Measurements from ENCODE around the gene MMEL1. TPM values are rescaled to one million over a fixed set of nuclear protein-coding genes. Genes with fewer than 3 reads are reported as not detected.
"Not testable (repeated sequence)": the region's sequence is repeated elsewhere in the genome, so short reads cannot be mapped to it uniquely, and the experiment has no call there.

Gene MMEL1
- total and polyA plus RNA-seq, 11 donors, result 0.30 to 2.6 (median 0.97) TPM; not detected in 5

DNA sequence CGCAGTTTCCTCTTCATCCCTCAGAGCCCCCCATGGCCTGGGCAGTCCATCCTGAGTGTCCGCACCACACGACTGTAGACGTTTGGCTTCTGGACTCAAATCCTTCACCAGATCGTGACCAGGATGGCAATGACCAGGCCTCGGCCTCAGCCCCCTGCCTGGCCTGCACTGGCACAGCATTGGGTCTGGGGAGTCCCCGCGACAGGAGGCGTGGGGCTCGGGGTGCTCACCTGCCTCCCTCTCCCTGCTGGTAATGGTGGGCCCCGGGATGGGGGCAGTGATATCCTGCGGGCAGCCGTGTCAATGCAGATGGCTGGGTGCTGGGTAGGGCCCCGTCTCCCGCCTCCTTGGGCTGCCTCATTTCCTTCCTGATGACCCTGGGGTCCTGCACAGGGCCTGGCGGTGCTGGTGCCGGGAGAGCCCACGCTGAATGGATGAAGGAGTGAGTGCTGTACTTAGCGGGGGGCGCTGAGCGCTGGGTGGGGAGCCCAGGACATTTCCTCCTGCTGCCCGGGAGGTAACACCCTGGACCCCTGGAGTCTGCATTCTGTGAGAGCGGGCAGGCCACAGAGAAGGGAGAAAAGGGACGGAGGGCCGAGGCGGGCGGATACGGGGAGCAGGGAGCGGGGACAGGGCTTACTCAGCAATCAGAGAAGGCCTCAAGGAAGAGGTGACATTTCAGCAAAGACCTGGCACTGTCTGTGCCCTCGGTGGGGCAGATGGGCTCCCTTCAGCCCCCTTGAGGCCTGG is 78.8 kb downstream of the MMEL1 start:
- Histone ChIP-seq H3K4me3 (no peak overlapping the region), H3K27ac (no peak overlapping the region), H3K27me3 (peaks cover 0 to 5% (median 0%) of the 10 kb centered on the region in 9 donors), H3K36me3 (peaks cover 0 to 15% (median 3%) of the 10 kb centered on the region in 9 donors), H3K4me1 (peaks cover 2 to 56% (median 34%) of the 10 kb centered on the region in 12 donors), H3K9me3 (no peaks in the 10 kb centered on the region)
- 74 to 87% (median 82%) methylated on average over 24 to 30 of the region's 30 CpGs for WGBS, 4 donors
- DNase-seq (no peak), ATAC-seq (no peak)
- TF ChIP-seq, protein P1, sequence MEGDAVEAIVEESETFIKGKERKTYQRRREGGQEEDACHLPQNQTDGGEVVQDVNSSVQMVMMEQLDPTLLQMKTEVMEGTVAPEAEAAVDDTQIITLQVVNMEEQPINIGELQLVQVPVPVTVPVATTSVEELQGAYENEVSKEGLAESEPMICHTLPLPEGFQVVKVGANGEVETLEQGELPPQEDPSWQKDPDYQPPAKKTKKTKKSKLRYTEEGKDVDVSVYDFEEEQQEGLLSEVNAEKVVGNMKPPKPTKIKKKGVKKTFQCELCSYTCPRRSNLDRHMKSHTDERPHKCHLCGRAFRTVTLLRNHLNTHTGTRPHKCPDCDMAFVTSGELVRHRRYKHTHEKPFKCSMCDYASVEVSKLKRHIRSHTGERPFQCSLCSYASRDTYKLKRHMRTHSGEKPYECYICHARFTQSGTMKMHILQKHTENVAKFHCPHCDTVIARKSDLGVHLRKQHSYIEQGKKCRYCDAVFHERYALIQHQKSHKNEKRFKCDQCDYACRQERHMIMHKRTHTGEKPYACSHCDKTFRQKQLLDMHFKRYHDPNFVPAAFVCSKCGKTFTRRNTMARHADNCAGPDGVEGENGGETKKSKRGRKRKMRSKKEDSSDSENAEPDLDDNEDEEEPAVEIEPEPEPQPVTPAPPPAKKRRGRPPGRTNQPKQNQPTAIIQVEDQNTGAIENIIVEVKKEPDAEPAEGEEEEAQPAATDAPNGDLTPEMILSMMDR (IDR thresholded peaks at IDR 0.05), result no peak
- TF ChIP-seq POLR2A (IDR thresholded peaks at IDR 0.05), result no peak
- intact Hi-C loops (cut with DNase I), result no loop called here

DNA sequence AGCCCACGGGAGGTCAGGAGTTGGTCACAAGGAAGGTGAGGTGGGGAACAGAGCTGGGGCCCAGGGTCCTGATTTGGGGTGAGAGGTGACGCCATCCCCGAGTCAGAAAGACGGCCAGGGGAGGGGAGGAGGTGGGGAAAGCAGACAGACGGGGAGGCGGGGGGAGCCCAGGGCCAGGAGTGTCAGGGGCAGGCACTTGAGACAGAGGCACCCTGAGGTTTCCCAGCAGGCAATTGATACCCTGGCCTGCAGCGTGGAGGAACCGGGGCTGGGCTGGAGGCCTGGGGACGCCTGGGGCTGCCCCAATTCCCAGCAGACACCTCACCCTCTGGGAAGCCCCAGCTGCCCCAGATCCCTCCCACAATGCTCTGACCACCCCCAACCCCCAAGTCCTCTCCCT is 79.7 kb downstream of the MMEL1 start:
- H3K36me3 ChIP-seq; H3K27me3 ChIP-seq; intact Hi-C loops (cut with DNase I); DNase-seq; H3K4me3 ChIP-seq; H3K27ac ChIP-seq; H3K9me3 ChIP-seq; ATAC-seq: not testable (repeated sequence)
- 62 to 83% (median 71%) methylated on average over 7 to 9 of the region's 9 CpGs for WGBS, 4 donors
- H3K4me1 ChIP-seq, result peaks cover 4 to 55% (median 39%) of the 10 kb centered on the region in 12 donors

DNA sequence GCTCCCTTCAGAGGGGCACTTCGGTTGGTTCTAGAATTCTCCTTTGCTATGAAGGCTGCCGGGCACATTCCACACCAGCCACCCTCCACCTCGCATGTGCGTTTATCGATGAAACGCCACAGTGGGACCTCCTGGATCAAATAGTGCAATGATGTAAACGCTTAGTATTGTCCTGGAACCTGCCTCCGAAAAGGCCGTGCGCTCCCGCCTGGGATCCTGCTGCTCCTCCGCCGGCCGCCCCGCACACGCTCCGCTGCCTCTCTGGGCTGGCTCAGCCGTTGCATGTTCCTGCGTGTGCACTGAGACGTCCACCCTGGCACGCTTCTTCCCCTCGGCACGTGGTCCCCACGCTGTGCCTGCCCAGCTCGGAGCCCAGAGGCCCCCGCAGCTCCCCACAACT is 80.6 kb downstream of the MMEL1 start:
- H3K4me3 ChIP-seq, result peak overlapping the region in 1 of 12 donors; percentile 56
- peak overlapping the region in 8 of 12 donors; percentile 34 to 87 (median 80) for H3K27ac ChIP-seq
- TF ChIP-seq, protein P1 (IDR thresholded peaks at IDR 0.05), result no peak
- TF ChIP-seq POLR2A (IDR thresholded peaks at IDR 0.05), result no peak
- intact Hi-C loops (cut with DNase I), result no loop called here
- DNase-seq (no peak), ATAC-seq (no peak)
- no peaks in the 10 kb centered on the region for H3K9me3 ChIP-seq
- peaks cover 0 to 5% (median 0%) of the 10 kb centered on the region in 9 donors for H3K27me3 ChIP-seq
- H3K36me3 ChIP-seq, result no peaks in the 10 kb centered on the region
- WGBS, 4 donors, result 89 to 91% (median 90%) methylated on average over 23 to 26 of the region's 26 CpGs
- H3K4me1 ChIP-seq, result peaks cover 12 to 55% (median 39%) of the 10 kb centered on the region in 12 donors

DNA sequence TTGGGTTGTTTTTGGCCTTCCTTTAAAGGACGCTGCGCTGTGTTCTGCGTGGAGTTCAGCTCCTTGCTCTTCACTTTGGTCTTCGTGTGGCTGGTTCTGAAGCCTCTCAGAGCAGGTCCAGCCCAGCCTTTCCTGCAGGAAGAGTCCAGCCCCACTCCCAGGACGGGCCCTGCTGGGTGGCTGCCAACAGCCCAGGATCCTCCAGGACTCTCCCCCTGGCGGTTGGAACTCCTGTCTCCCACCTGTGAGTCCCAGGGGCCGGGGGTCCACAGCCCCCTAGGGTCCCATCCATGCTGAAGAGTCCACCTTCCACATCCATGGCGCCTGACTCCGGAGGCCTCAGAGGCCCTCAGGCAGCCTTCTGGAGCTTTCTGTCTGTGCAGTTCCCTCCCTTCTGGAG is 81.3 kb downstream of the MMEL1 start:
- TF ChIP-seq POLR2A (IDR thresholded peaks at IDR 0.05), result peak in 1 of 2 donors; percentile 26
- TF ChIP-seq, protein P1 (IDR thresholded peaks at IDR 0.05), result peak in 9 of 12 donors; percentile 16 to 43 (median 33)
- WGBS, 4 donors, result 57 to 65% (median 62%) methylated on average over 9 of the region's 9 CpGs
- Histone ChIP-seq H3K4me3 (peak overlapping the region in 10 of 12 donors; percentile 29 to 61 (median 51)), H3K4me1 (peaks cover 12 to 55% (median 40%) of the 10 kb centered on the region in 12 donors), H3K27ac (peak overlapping the region; percentile 66 to 87 (median 80))
- H3K9me3 ChIP-seq; intact Hi-C loops (cut with DNase I); H3K36me3 ChIP-seq; H3K27me3 ChIP-seq: not testable (repeated sequence)
- ATAC-seq (peak in 1 of 4 donors; percentile 21), DNase-seq (peak in 4 of 5 donors; percentile 71 to 78 (median 77))

- DNase-seq; intact Hi-C loops (cut with DNase I); H3K9me3 ChIP-seq; H3K27me3 ChIP-seq; H3K36me3 ChIP-seq: not testable (repeated sequence)
- 42 to 63% (median 51%) methylated on average over 7 to 12 of the region's 12 CpGs for WGBS, 4 donors
- Histone ChIP-seq H3K4me3 (peak overlapping the region in 11 of 12 donors; percentile 29 to 66 (median 53)), H3K27ac (peak overlapping the region; percentile 49 to 99 (median 80)), H3K4me1 (peaks cover 12 to 58% (median 46%) of the 10 kb centered on the region in 12 donors)
- ATAC-seq, result peak in 3 of 4 donors; percentile 10 to 52 (median 23)
Measured at GRCh38 chr1:2550309-2550861, 82.4 kb downstream of the MMEL1 start.

- DNase-seq, result not testable (repeated sequence)
Measured at GRCh38 chr1:2549367-2550029, 83.3 kb downstream of the MMEL1 start.

More at GRCh38 chr1:2549367-2550029, 83.3 kb downstream of the MMEL1 start:
- not testable (repeated sequence) for H3K36me3 ChIP-seq, H3K9me3 ChIP-seq, H3K27me3 ChIP-seq, ATAC-seq
- Histone ChIP-seq H3K27ac (peak overlapping the region; percentile 87 to 99 (median 96)), H3K4me1 (peaks cover 15 to 58% (median 46%) of the 10 kb centered on the region in 12 donors), H3K4me3 (peak overlapping the region; percentile 0 to 86 (median 58))
- intact Hi-C loops (cut with DNase I), result loop anchor here in 8 of 10 donors (2.0 to 10.0 kb wide), 9 partner anchors 37 to 365 kb away; partner anchors contain the start of genes FAAP20 (in 2 of the 8), PRXL2B (in 2 of the 8) and PEX10 (in 1 of the 8)
- WGBS, 4 donors, result 61 to 72% (median 68%) methylated on average over 16 to 26 of the region's 28 CpGs

Measured in heart left ventricle (tissue), 16 donors.